NCI-H2196 treated with DMSO at 0.1 percent for 48 hours (cell line): ENCODE measurements around the gene SPANXN5.
"Not testable (repeated sequence)": the region's sequence is repeated elsewhere in the genome, so short reads cannot be mapped to it uniquely, and the experiment has no call there.

Experiments
- DNase-seq: peaks from one replicate; lab custom pipeline; 2025; ENCODE audit not compliant: unreplicated experiment; lab: John Stamatoyannopoulos, UW

SPANXN5 gene, protein sequence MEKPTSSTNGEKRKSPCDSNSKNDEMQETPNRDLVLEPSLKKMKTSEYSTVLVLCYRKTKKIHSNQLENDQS

DNA sequence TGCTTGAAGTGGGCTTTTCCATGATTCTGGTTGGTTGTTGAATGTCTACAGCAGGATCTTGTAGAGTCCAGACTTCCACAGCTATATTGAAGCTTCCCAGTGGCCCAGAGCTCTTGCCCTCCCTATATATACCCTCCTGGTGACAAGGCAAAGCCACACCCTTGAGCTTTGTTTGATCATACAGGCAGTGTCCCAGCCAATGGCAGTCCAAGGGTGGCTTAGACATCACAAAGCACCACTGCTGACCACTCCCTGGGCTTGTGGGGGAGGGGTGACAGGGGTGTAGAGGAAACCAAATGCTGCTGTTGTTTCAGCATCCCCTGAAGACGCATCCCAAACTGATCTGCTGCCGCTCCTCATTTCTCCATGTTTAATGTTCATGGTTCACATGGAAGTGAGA, at the start of gene SPANXN5:
Gene SPANXN5, minus strand, starts transcription at position 101 of the 400 bp plus-strand sequence. Its CDS starts 79 bp downstream, at position 22.
- not testable (repeated sequence) for DNase-seq

- not testable (repeated sequence) for DNase-seq
Observed at GRCh38 chrX:52843619-52844018, 46.4 kb upstream of the SPANXN5 start.

- no peak for DNase-seq
Observed at GRCh38 chrX:52839137-52839536, 41.9 kb upstream of the SPANXN5 start.

DNA sequence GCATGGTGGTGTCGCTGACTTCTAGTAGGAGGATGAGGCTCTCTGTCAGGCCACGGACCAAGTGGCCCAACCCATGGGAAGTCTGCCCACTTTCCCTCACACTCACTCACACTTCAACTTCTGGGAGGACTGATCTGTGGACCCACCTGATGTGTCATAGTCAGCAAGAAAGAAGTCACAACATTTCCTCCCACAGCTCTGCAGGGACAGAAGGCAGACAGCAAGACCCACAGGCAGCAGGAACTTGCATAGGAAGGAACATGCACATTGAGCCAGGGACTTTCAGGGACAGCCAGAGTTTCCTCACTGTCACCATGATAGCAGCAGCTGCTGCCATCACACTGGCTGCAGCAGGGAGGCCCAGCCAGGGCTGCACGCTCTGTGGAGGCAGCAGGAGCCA, 33.3 kb upstream of the SPANXN5 start:
- DNase-seq: no peak

- no peak for DNase-seq
Observed at GRCh38 chrX:52824608-52825007, 27.4 kb upstream of the SPANXN5 start.

GRCh38 chrX:52821079-52821760, 24.0 kb upstream of the SPANXN5 start:
- no peak for DNase-seq

DNA sequence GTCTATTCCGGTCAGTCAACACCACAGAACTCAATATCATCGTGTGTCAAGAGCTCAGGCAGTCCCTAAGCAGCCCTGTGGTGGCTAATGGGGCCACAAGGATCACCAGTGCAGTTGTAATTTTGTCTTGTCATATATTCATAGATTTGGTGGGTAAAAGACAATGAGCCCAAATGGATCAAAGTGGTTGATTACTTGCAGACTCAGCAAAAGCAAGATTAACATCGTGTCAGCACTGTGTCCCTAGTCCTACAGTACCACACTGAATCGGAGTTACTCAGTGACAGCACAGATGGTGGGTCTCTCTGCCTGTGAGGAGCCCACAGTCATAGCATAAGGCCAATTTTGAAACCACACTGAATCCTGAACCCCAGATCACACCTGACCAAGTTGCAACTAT, 22.6 kb upstream of the SPANXN5 start:
- DNase-seq: no peak

- DNase-seq: no peak
Observed at GRCh38 chrX:52811065-52811625, 13.9 kb upstream of the SPANXN5 start, which contains the start of gene XAGE5. Gene XAGE5 (plus strand): TSS chrX:52811287. CDS start chrX:52812567, 1,280 bp downstream.

DNA sequence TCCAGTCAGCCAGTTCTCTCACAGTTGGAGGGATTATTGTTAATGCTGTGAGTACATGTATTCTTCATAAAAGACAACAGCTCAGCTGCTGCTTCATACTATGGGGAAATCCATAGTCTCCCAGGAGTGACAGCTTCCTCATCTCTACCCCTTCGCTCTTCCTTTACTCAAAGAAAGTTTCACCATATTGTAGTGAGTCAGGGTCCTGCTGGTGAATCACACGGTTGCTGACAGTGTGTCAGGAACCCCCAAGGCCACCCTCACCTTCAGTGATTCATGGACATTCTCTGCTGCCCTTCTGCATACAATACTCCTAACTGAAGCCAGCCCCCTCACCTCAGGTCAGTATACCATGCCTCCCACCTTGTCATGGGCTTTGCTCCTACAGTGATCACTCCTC, 7.6 kb upstream of the SPANXN5 start:
- not testable (repeated sequence) for DNase-seq

DNA sequence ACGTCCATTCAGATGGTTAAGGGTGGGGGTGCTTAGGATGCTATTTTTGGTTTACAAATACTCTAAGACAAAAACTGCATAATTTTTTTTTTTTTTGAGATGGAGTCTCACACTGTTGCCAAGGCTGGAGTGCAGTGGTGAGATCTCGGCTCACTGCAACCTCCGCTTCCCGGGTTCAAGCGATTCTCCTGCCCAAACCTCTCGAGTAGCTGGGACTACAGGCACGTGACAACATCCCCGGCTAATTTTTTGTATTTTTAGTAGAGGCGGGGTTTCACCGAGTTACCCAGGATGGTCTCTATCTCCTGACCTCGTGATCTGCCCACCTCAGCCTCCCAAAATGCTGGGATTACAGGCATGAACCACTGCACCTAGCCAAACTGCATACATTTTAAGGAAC, 23.7 kb downstream of the SPANXN5 start:
- not testable (repeated sequence) for DNase-seq

DNA sequence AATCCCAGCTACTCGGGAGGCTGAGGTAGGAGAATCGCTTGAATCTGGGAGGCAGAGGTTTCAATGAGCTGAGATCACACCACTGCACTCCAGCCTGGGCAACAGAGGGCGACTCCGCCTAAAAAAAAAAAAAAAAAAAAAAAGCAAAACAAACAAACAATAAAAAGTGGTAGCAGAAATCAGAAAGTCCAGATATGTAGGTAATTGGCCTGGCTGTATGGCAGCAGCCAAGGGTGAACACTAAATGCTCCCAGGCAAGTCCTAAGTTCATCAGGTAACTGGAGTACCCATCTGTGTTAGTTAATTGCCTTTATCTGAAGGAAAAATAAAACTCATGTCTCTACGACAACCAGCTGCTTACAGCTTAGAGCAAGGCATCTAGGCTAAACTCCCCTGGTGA, 31.2 kb downstream of the SPANXN5 start:
- DNase-seq: not testable (repeated sequence)

DNA sequence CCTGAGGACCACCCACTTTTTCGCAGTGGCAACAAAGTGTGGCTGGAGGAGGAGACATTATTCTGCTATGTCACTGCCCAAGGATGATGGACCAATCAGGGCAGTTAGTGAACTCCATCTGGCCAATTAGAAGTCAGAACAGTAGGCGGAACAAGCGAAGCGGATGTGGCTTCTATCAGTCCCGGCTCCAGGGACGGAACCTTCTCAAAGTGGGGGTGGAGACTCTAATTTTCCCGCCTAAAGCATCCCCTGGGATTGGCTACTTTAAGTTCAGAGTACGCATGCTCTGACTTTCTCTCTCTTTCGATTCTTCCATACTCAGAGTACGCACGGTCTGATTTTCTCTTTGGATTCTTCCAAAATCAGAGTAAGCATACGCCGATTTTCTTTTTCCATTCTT, 46.3 kb downstream of the SPANXN5 start, which contains the start of gene SSX2B:
Gene SSX2B, plus strand, starts transcription at position 301 of the 400 bp plus-strand sequence. CDS start 1,429 bp downstream, outside the sequence.
- DNase-seq: not testable (repeated sequence)
